Measurements from ENCODE around the gene ITGBL1.

Gene ITGBL1

GRCh38 chr13:101567841-101568240 lies 115.4 kb downstream of the ITGBL1 start:
- no peak for DNase-seq (ENCODE audit: low read depth)

- DNase-seq (ENCODE audit: low read depth): no peak
These were observed 117.3 kb downstream of the ITGBL1 start for GRCh38 chr13:101569807-101570206.

- DNase-seq (ENCODE audit: low read depth): no peak
These were observed 117.9 kb downstream of the ITGBL1 start for GRCh38 chr13:101570410-101570809.

GRCh38 chr13:101572456-101572855 lies 120.0 kb downstream of the ITGBL1 start:
- DNase-seq (ENCODE audit: low read depth): no peak

- DNase-seq (ENCODE audit: low read depth): no peak
These were observed 123.1 kb downstream of the ITGBL1 start for GRCh38 chr13:101575581-101575980.

GRCh38 chr13:101576455-101576854 lies 124.0 kb downstream of the ITGBL1 start:
- DNase-seq (ENCODE audit: low read depth): no peak

- no peak for DNase-seq (ENCODE audit: low read depth)
These were observed 124.5 kb downstream of the ITGBL1 start for GRCh38 chr13:101576977-101577376.

- DNase-seq (ENCODE audit: low read depth): no peak
These were observed 126.9 kb downstream of the ITGBL1 start for GRCh38 chr13:101579281-101579802.

- no peak for DNase-seq (ENCODE audit: low read depth)
These were observed 131.9 kb downstream of the ITGBL1 start for GRCh38 chr13:101584331-101584730.

GRCh38 chr13:101590479-101590878 lies 138.0 kb downstream of the ITGBL1 start:
- no peak for DNase-seq (ENCODE audit: low read depth)

GRCh38 chr13:101594936-101595335 lies 142.5 kb downstream of the ITGBL1 start:
- DNase-seq (ENCODE audit: low read depth): no peak

- no peak for DNase-seq (ENCODE audit: low read depth)
These were observed 144.3 kb downstream of the ITGBL1 start for GRCh38 chr13:101596803-101597202.

GRCh38 chr13:101611491-101612475 lies 159.3 kb downstream of the ITGBL1 start:
- no peak for DNase-seq (ENCODE audit: low read depth)

- no peak for DNase-seq (ENCODE audit: low read depth)
These were observed 160.3 kb downstream of the ITGBL1 start for GRCh38 chr13:101612735-101613134.

- no peak for DNase-seq (ENCODE audit: low read depth)
These were observed 162.0 kb downstream of the ITGBL1 start for GRCh38 chr13:101614491-101614890.

- no peak for DNase-seq (ENCODE audit: low read depth)
These were observed 166.1 kb downstream of the ITGBL1 start for GRCh38 chr13:101618440-101619187.

- no peak for DNase-seq (ENCODE audit: low read depth)
These were observed 168.6 kb downstream of the ITGBL1 start for GRCh38 chr13:101621099-101621498.

- DNase-seq (ENCODE audit: low read depth): no peak
These were observed 171.2 kb downstream of the ITGBL1 start for GRCh38 chr13:101623470-101624209.

GRCh38 chr13:101624210-101624922 lies 171.9 kb downstream of the ITGBL1 start:
- DNase-seq (ENCODE audit: low read depth): no peak

GRCh38 chr13:101624981-101625380 lies 172.5 kb downstream of the ITGBL1 start:
- DNase-seq (ENCODE audit: low read depth): no peak

- no peak for DNase-seq (ENCODE audit: low read depth)
These were observed 174.6 kb downstream of the ITGBL1 start for GRCh38 chr13:101626925-101627555.
